ENCODE results near the gene ACTG1. TPM values are rescaled to one million over a fixed set of nuclear protein-coding genes. Genes with fewer than 3 reads are reported as not detected.

The ACTG1 gene
- total and polyA plus RNA-seq, 2 of the 13 experiments (the other 11 are each of a cell fraction or from before 2014, with no cell fraction given), result 973 to 1,138 TPM

GRCh38 chr17:81527591-81528383 is 15.2 kb upstream of the ACTG1 start, which contains the start of gene FSCN2 (continued):
- TF ChIP-seq ZNF280D (CRISPR knock-in tag; IDR thresholded peaks at IDR 0.05) (0 out of 2 replicates have a peak, but pooled peaks have one; percentile 7), PATZ1 (CRISPR knock-in tag; IDR thresholded peaks at IDR 0.05) (no peak), ZMYM2 (CRISPR knock-in tag; IDR thresholded peaks at IDR 0.05) (no peak), GRHL1 (CRISPR knock-in tag; conservative IDR thresholded peaks at IDR 0.05) (no peak), FOXK2 (IDR thresholded peaks at IDR 0.05) (no peak), PRPF4 (IDR thresholded peaks at IDR 0.05; ENCODE audit: low read depth, low read length, poor library complexity, severe bottlenecking) (no peak), STAG1 (CRISPR knock-in tag; IDR thresholded peaks at IDR 0.05) (peak; percentile 24; the same call in 1 of the 2 replicates), ZNF562 (CRISPR knock-in tag; IDR thresholded peaks at IDR 0.05; ENCODE audit: borderline replicate concordance) (no peak), SAP130 (CRISPR knock-in tag; IDR thresholded peaks at IDR 0.05; ENCODE audit: low read depth) (peak; percentile 18; the same call in 1 of the 2 replicates), MEF2D (CRISPR knock-in tag; IDR thresholded peaks at IDR 0.05) (no peak), ZC3H13 (CRISPR knock-in tag; IDR thresholded peaks at IDR 0.05) (no peak), NCOA5 (CRISPR knock-in tag; IDR thresholded peaks at IDR 0.05) (no peak), HOXA5 (CRISPR knock-in tag; IDR thresholded peaks at IDR 0.05) (no peak), KDM6A (CRISPR knock-in tag; IDR thresholded peaks at IDR 0.05; ENCODE audit: low read depth) (no peak), CSRNP1 (CRISPR knock-in tag; IDR thresholded peaks at IDR 0.05) (no peak), ZBTB33 (CRISPR knock-in tag; IDR thresholded peaks at IDR 0.05) (no peak; the same call in 1 of the 2 replicates), SMARCE1 (IDR thresholded peaks at IDR 0.05; ENCODE audit: borderline replicate concordance) (no peak), NFKB2 (CRISPR knock-in tag; IDR thresholded peaks at IDR 0.05; ENCODE audit: borderline replicate concordance) (no peak), ZNF766 (CRISPR knock-in tag; IDR thresholded peaks at IDR 0.05; ENCODE audit: borderline replicate concordance) (no peak), SKI (IDR thresholded peaks at IDR 0.05; ENCODE audit: partially characterized antibody) (no peak)
